Caco-2 (cell line): ENCODE measurements around the gene KCNMB3. TPM values are rescaled to one million over a fixed set of nuclear protein-coding genes. Genes with fewer than 3 reads are reported as not detected.

Experiments
- BruUV-seq: library from RNA; stranded (reverse); fragments of 400-500 nt; replicated peaks from 2 replicates; lab custom pipeline; 2021; lab: Mats Ljungman, UMichigan
- CTCF ChIA-PET: fragments of 300-600 bp; sonication (Branson Sonifier 250); formaldehyde crosslinking; loops from one replicate; lab custom pipeline; 2022; ENCODE audit warnings: antibody characterized with exemption; lab: Charles Lee
- POLR2A ChIA-PET: fragments of 300-600 bp; sonication (Branson Sonifier 250); formaldehyde crosslinking; loops from one replicate; lab custom pipeline; 2022; ENCODE audit warnings: antibody characterized with exemption; lab: Charles Lee
- DNase-seq, 2 experiments: peaks; one replicate each; pipeline versions ENCODE4 v3.0.0 to v3.0.0-alpha.2; 2020 to 2022
- H3K27me3 ChIP-seq: replicated peaks from 2 replicates; pipeline ENCODE4 v1.6.0; 2011; ENCODE audit warnings: low read length; ENCODE audit not compliant: control insufficient read depth, insufficient read depth
- H3K36me3 ChIP-seq: 2 replicates; pipeline ENCODE4 v1.5.1; 2011; ENCODE audit warnings: low read length; ENCODE audit not compliant: control insufficient read depth, insufficient read depth
- H3K4me1 ChIP-seq: fragments of 250-450 bp; sonication (Bioruptor Pico); 2 replicates; pipeline ENCODE4 v1.5.1; 2020; ENCODE audit warnings: mild to moderate bottlenecking
- H3K4me3 ChIP-seq: 2 replicates; pipeline ENCODE4 v1.5.1; 2011; ENCODE audit warnings: low read depth, mild to moderate bottlenecking, control low read depth, low read length
- H3K9me3 ChIP-seq: fragments of 250-450 bp; sonication (Bioruptor Pico); 2 replicates; pipeline ENCODE4 v1.5.1; 2020; ENCODE audit warnings: mild to moderate bottlenecking, moderate library complexity
- H3K27ac Mint-ChIP-seq: one replicate; pipeline ENCODE4 v1.8.0; 2022; ENCODE audit warnings: mixed read lengths; ENCODE audit not compliant: unreplicated experiment
- H3K27me3 Mint-ChIP-seq: one replicate; pipeline ENCODE4 v1.8.0; 2022; ENCODE audit warnings: mixed read lengths; ENCODE audit not compliant: insufficient read depth, unreplicated experiment
- H3K36me3 Mint-ChIP-seq: one replicate; pipeline ENCODE4 v1.8.0; 2022; ENCODE audit warnings: mild to moderate bottlenecking, mixed read lengths; ENCODE audit not compliant: insufficient read depth, unreplicated experiment
- H3K4me1 Mint-ChIP-seq: one replicate; pipeline ENCODE4 v1.8.0; 2022; ENCODE audit warnings: low read depth, mixed read lengths; ENCODE audit not compliant: unreplicated experiment
- H3K4me3 Mint-ChIP-seq: one replicate; pipeline ENCODE4 v1.8.0; 2022; ENCODE audit warnings: mild to moderate bottlenecking, moderate library complexity, mixed read lengths; ENCODE audit not compliant: unreplicated experiment
- H3K9me3 Mint-ChIP-seq: one replicate; pipeline ENCODE4 v1.8.0; 2022; ENCODE audit warnings: mixed read lengths; ENCODE audit not compliant: unreplicated experiment
- intact Hi-C: fragments of 100-400 bp; cut with micrococcal nuclease; formaldehyde crosslinking; loops from one replicate; pipeline ENCODE4 v1.10.0; 2022; ENCODE audit not compliant: unreplicated experiment
- total RNA-seq: library from RNA; stranded (reverse); gene quantifications from 2 replicates; pipeline ENCODE4 v1.2.3, GENCODE V29; 2022
- TF ChIP-seq, protein P1 (sequence below), 2 experiments: fragments of 200-600 bp in 1 of 2; IDR thresholded peaks; 1 replicate in 1 of 2; 2 replicates in 1 of 2; pipeline versions ENCODE4 v1.5.1 to v1.8.0; 2011 to 2022; ENCODE audit warnings: antibody characterized with exemption in 1 of 2, control low read depth in 1 of 2, inconsistent platforms in 1 of 2, low read depth in 1 of 2, low read length in 1 of 2, mild to moderate bottlenecking in 1 of 2, moderate library complexity in 1 of 2; ENCODE audit not compliant: insufficient read depth in 1 of 2, severe bottlenecking in 1 of 2, unreplicated experiment in 1 of 2

Gene KCNMB3
- total RNA-seq, 1 experiment from 2014 or later, result 6.9 TPM

DNA sequence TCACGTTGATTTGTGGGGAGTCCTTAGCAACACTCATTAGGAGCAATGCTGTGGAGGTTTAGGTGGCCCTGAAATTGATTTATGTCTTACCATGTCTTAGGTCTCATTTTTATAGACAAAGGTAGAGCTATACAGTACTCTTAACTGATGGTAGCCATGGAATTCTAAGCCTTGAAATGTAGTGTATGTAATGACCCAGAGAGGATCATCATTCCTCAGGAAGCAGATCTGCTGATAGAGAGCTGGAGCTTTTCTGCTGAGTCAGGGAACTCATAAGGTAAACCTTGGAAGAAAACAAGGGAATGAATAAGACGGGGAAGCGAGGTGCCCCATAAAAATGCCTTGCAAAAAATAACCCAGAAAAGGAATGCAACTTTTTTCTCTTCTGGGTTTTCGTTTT lies 37.9 kb upstream of the KCNMB3 start:
- Mint-ChIP-seq H3K27me3 (no peaks in the 10 kb centered on the region), H3K4me1 (peaks cover 20% of the 10 kb centered on the region), H3K4me3 (no peak overlapping the region), H3K36me3 (no peaks in the 10 kb centered on the region), H3K27ac (no peak overlapping the region), H3K9me3 (no peaks in the 10 kb centered on the region)
- ChIA-PET POLR2A (no interaction called here), CTCF (no interaction called here)
- Histone ChIP-seq H3K4me1 (peaks cover 10% of the 10 kb centered on the region), H3K27me3 (no peaks in the 10 kb centered on the region), H3K36me3 (no peaks in the 10 kb centered on the region), H3K4me3 (no peak overlapping the region), H3K9me3 (no peaks in the 10 kb centered on the region)
- BruUV-seq, result no TSS peak
- DNase-seq, result no peak
- intact Hi-C loops, result no loop called here
- TF ChIP-seq, protein P1, sequence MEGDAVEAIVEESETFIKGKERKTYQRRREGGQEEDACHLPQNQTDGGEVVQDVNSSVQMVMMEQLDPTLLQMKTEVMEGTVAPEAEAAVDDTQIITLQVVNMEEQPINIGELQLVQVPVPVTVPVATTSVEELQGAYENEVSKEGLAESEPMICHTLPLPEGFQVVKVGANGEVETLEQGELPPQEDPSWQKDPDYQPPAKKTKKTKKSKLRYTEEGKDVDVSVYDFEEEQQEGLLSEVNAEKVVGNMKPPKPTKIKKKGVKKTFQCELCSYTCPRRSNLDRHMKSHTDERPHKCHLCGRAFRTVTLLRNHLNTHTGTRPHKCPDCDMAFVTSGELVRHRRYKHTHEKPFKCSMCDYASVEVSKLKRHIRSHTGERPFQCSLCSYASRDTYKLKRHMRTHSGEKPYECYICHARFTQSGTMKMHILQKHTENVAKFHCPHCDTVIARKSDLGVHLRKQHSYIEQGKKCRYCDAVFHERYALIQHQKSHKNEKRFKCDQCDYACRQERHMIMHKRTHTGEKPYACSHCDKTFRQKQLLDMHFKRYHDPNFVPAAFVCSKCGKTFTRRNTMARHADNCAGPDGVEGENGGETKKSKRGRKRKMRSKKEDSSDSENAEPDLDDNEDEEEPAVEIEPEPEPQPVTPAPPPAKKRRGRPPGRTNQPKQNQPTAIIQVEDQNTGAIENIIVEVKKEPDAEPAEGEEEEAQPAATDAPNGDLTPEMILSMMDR (IDR thresholded peaks at IDR 0.05; ENCODE audit: insufficient read depth in 1 of 2, low read depth in 1 of 2, low read length in 1 of 2, severe bottlenecking in 1 of 2, unreplicated experiment in 1 of 2), result no peak

DNA sequence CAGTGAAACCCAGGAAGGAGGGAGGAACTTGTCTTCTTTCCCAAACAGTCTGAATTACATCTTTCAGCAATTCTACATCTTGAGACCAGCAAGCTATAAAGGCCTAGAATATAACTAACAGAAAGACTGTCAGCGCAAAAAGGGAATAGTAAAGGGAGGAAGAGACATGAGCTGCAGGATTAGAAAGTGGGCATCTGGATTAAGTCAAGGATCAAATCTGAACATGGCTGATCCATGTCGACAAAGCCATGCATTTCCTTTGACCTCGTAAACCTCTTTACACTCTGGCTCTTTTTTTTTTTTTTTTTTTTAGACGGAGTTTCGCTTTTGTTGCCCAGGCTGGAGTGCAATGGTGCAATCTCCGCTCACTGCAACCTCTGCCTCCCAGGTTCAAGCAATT lies 35.4 kb upstream of the KCNMB3 start:
- CTCF ChIA-PET, result no interaction called here

DNA sequence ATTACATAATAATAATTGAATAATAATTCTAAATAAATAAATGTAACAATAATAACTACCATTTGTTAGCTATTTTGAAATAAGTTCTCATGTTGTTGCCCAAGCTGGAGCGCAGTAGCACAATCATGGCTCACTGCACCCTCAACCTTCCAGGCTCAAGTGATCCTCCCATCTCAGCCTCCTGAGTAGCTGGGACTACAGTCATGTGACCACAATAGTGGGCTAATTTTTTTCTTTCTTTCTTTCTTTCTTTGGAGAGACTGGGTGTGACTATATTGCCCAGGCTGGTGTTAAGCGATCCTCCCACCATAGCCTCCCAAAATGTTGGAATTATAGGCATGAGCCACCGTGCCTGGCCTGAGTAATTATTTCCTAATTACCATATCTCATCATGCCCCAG lies 30.9 kb upstream of the KCNMB3 start:
- no peaks in the 10 kb centered on the region for H3K4me1 Mint-ChIP-seq
- CTCF ChIA-PET, result no interaction called here

More for the DNA sequence above, 35.4 kb upstream of the KCNMB3 start:
- Histone ChIP-seq H3K27me3 (no peaks in the 10 kb centered on the region), H3K4me3 (no peak overlapping the region), H3K9me3 (no peaks in the 10 kb centered on the region), H3K36me3 (no peaks in the 10 kb centered on the region), H3K4me1 (no peaks in the 10 kb centered on the region)
- no peak for DNase-seq
- TF ChIP-seq, protein P1 (IDR thresholded peaks at IDR 0.05; ENCODE audit: insufficient read depth in 1 of 2, low read depth in 1 of 2, low read length in 1 of 2, severe bottlenecking in 1 of 2, unreplicated experiment in 1 of 2), result no peak
- POLR2A ChIA-PET, result no interaction called here
- intact Hi-C loops, result no loop called here
- Mint-ChIP-seq H3K27me3 (peaks cover 7% of the 10 kb centered on the region), H3K36me3 (no peaks in the 10 kb centered on the region), H3K4me3 (no peak overlapping the region), H3K4me1 (peaks cover 7% of the 10 kb centered on the region), H3K9me3 (no peaks in the 10 kb centered on the region), H3K27ac (no peak overlapping the region)
- BruUV-seq, result no TSS peak

More for the DNA sequence above, 30.9 kb upstream of the KCNMB3 start:
- TF ChIP-seq, protein P1 (IDR thresholded peaks at IDR 0.05; ENCODE audit: insufficient read depth in 1 of 2, low read depth in 1 of 2, low read length in 1 of 2, severe bottlenecking in 1 of 2, unreplicated experiment in 1 of 2), result no peak
- H3K27ac Mint-ChIP-seq, result no peak overlapping the region
- Histone ChIP-seq H3K36me3 (no peaks in the 10 kb centered on the region), H3K4me1 (no peaks in the 10 kb centered on the region), H3K9me3 (no peaks in the 10 kb centered on the region), H3K4me3 (no peak overlapping the region), H3K27me3 (no peaks in the 10 kb centered on the region)
- no peaks in the 10 kb centered on the region for H3K9me3 Mint-ChIP-seq
- no peak overlapping the region for H3K4me3 Mint-ChIP-seq
- H3K27me3 Mint-ChIP-seq, result peaks cover 7% of the 10 kb centered on the region
- POLR2A ChIA-PET, result no interaction called here
- intact Hi-C loops, result no loop called here
- BruUV-seq, result no TSS peak
- DNase-seq, result no peak
- no peaks in the 10 kb centered on the region for H3K36me3 Mint-ChIP-seq
